ENCODE data around the gene CDHR2.

The CDHR2 gene

GRCh38 chr5:176609724-176610434, 60.7 kb downstream of the CDHR2 start, which contains the start of gene GPRIN1:
TSS of gene GPRIN1 (minus strand) at chr5:176610156. CDS start at chr5:176599834, 10,322 bp downstream.
- Histone ChIP-seq H3K4me3 (replicated peaks; ENCODE audit: insufficient read depth, low read length) (peak within 1 kb of the TSS; percentile 67), H3K27ac (replicated peaks) (no peak within 1 kb of the TSS), H3K27me3 (ENCODE audit: insufficient read depth, poor library complexity, severe bottlenecking) (peaks cover 23% of the 10 kb centered on the region)
- DNase-seq (ENCODE audit: low read depth in 1 of 2, low spot score in 1 of 2), result peak in 1 of 2 experiments; percentile 21
- TF ChIP-seq SPI1 (IDR thresholded peaks at IDR 0.05; ENCODE audit: borderline replicate concordance, low read depth) (no peak), REST (IDR thresholded peaks at IDR 0.05; ENCODE audit: insufficient replicate concordance, low read depth) (peak; percentile 83), GABPA (IDR thresholded peaks at IDR 0.05; ENCODE audit: low read depth) (no peak)

DNA sequence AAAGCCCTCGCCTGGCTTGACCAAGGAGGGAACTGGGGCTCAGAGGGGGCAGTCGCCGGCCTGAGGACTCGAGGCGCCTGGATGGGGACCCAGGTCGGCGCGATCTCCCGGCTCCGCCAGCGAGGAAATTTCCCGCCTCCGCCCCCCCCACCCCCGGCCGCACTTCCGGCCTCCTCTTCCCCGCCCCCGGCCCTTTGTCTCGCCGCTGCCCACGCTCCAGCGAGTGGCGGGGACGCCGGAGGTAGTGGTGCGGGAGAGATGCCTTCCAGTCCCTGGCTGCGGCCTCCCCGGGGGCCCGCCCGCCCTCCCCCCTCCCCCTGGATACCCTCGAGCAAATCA, 61.3 kb downstream of the CDHR2 start:
- H3K4me3 ChIP-seq (replicated peaks; ENCODE audit: insufficient read depth, low read length), result peak overlapping the region; percentile 67

DNA sequence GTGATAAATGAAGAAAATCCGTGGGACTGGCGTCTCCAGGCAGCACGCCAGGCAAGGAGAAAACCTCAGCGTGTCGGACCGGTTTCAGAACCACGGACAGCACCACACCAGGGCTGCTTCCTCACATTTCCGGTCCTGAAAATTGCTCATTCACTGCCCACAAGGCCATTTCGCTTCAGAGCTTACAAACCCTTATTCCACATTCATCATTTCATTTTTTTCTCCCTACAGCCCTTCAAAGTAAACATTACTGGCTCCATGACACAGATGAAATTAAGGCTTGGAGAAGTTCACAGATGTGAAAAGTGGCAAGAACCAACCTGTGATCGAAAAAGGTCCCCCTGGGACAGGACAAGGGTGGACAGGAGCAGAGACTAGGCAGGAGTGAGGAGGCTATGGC, 62.3 kb downstream of the CDHR2 start:
- H3K27me3 ChIP-seq (ENCODE audit: insufficient read depth, poor library complexity, severe bottlenecking), result peaks cover 23% of the 10 kb centered on the region
- H3K4me3 ChIP-seq (replicated peaks; ENCODE audit: insufficient read depth, low read length), result no peak overlapping the region
- DNase-seq (ENCODE audit: low read depth in 1 of 2, low spot score in 1 of 2), result peak; percentile 38 to 46
- no peak overlapping the region for H3K27ac ChIP-seq (replicated peaks)
- peak; percentile 95 for TF ChIP-seq REST (IDR thresholded peaks at IDR 0.05; ENCODE audit: insufficient replicate concordance, low read depth)
- no peak for TF ChIP-seq POLR2AphosphoS5 (IDR thresholded peaks at IDR 0.05; ENCODE audit: low read depth)

More for the DNA sequence above, 61.3 kb downstream of the CDHR2 start:
- TF ChIP-seq POLR2AphosphoS5 (IDR thresholded peaks at IDR 0.05; ENCODE audit: low read depth) (no peak), SPI1 (IDR thresholded peaks at IDR 0.05; ENCODE audit: borderline replicate concordance, low read depth) (no peak), GABPA (IDR thresholded peaks at IDR 0.05; ENCODE audit: low read depth) (no peak), REST (IDR thresholded peaks at IDR 0.05; ENCODE audit: insufficient replicate concordance, low read depth) (no peak), CTCF (IDR thresholded peaks at IDR 0.05; ENCODE audit: insufficient read depth, low read length) (no peak)
- DNase-seq (ENCODE audit: low read depth in 1 of 2, low spot score in 1 of 2), result no peak
- Histone ChIP-seq H3K27me3 (ENCODE audit: insufficient read depth, poor library complexity, severe bottlenecking) (peaks cover 23% of the 10 kb centered on the region), H3K27ac (replicated peaks) (no peak overlapping the region)

GRCh38 chr5:176612008-176612407, 62.9 kb downstream of the CDHR2 start:
- no peak for TF ChIP-seq GABPA (IDR thresholded peaks at IDR 0.05; ENCODE audit: low read depth)
- no peak for TF ChIP-seq SPI1 (IDR thresholded peaks at IDR 0.05; ENCODE audit: borderline replicate concordance, low read depth)
- TF ChIP-seq POLR2AphosphoS5 (IDR thresholded peaks at IDR 0.05; ENCODE audit: low read depth), result no peak
- TF ChIP-seq CTCF (IDR thresholded peaks at IDR 0.05; ENCODE audit: insufficient read depth, low read length), result no peak
- no peak for TF ChIP-seq REST (IDR thresholded peaks at IDR 0.05; ENCODE audit: insufficient replicate concordance, low read depth)
- Histone ChIP-seq H3K27ac (replicated peaks) (no peak overlapping the region), H3K4me3 (replicated peaks; ENCODE audit: insufficient read depth, low read length) (no peak overlapping the region), H3K27me3 (ENCODE audit: insufficient read depth, poor library complexity, severe bottlenecking) (peaks cover 23% of the 10 kb centered on the region)
- DNase-seq (ENCODE audit: low read depth in 1 of 2, low spot score in 1 of 2), result no peak
